GM12801 (cell line): Measurements from ENCODE around the gene STYXL1.

Experiments
- CTCF ChIP-seq: IDR thresholded peaks from one replicate; pipeline ENCODE4 v1.5.1; 2011; ENCODE audit warnings: control low read depth; ENCODE audit not compliant: insufficient read length; ENCODE audit errors: extremely low read depth

Gene STYXL1

GRCh38 chr7:75987805-75988567 lies 59.8 kb downstream of the STYXL1 start:
- no peak for TF ChIP-seq CTCF

- TF ChIP-seq CTCF = no peak
These were observed 60.6 kb downstream of the STYXL1 start for GRCh38 chr7:75987026-75987804.

- TF ChIP-seq CTCF = no peak
These were observed 61.5 kb downstream of the STYXL1 start for GRCh38 chr7:75986147-75986781.

- no peak for TF ChIP-seq CTCF
These were observed 62.2 kb downstream of the STYXL1 start for GRCh38 chr7:75985518-75986146.

- TF ChIP-seq CTCF = no peak
These were observed 62.7 kb downstream of the STYXL1 start for GRCh38 chr7:75985009-75985517.

GRCh38 chr7:75984130-75985008 lies 63.4 kb downstream of the STYXL1 start:
- no peak for TF ChIP-seq CTCF
